Spleen (tissue), 11 donors: Measurements from ENCODE around the gene MGMT. TPM values are rescaled to one million over a fixed set of nuclear protein-coding genes. Genes with fewer than 3 reads are reported as not detected.

Source experiments
- DNase-seq: peaks from one replicate; pipeline ENCODE4 v3.0.0-alpha.2; 2020
- H3K27ac ChIP-seq, 8 donors: fragments of 200-600 bp; sonication (generic) in 7 of 8; 1 replicate in 4 of 8; 2 replicates in 4 of 8; pipeline versions ENCODE4 v1.5.0 to v1.8.0; 2016 to 2021; ENCODE audit warnings: inconsistent platforms in 4 of 8, mild to moderate bottlenecking in 4 of 8, moderate library complexity in 1 of 8
- H3K27me3 ChIP-seq, 7 donors: fragments of 200-600 bp; sonication (generic) in 6 of 7; replicated peaks in 1 of 7; 1 replicate in 4 of 7; 2 replicates in 3 of 7; pipeline versions ENCODE4 v1.5.0 to v1.8.0; 2016 to 2021; ENCODE audit warnings: inconsistent platforms in 3 of 7, mild to moderate bottlenecking in 1 of 7
- H3K36me3 ChIP-seq, 6 donors: fragments of 200-600 bp; sonication (generic) in 5 of 6; 1 replicate in 4 of 6; 2 replicates in 2 of 6; pipeline versions ENCODE4 v1.5.0 to v1.8.0; 2016 to 2021; ENCODE audit warnings: inconsistent platforms in 2 of 6
- H3K4me1 ChIP-seq, 6 donors: fragments of 200-600 bp; sonication (generic) in 5 of 6; 1 replicate in 3 of 6; 2 replicates in 3 of 6; pipeline versions ENCODE4 v1.5.0 to v1.8.0; 2016 to 2021; ENCODE audit warnings: inconsistent platforms in 3 of 6
- H3K4me3 ChIP-seq, 8 donors: fragments of 200-600 bp; sonication (generic) in 7 of 8; 1 replicate in 4 of 8; 2 replicates in 4 of 8; pipeline versions ENCODE4 v1.5.0 to v1.8.0; 2016 to 2021; ENCODE audit warnings: inconsistent platforms in 4 of 8, mild to moderate bottlenecking in 4 of 8, moderate library complexity in 2 of 8
- H3K9me3 ChIP-seq, 8 donors: fragments of 200-600 bp; sonication (generic) in 7 of 8; 1 replicate in 4 of 8; 2 replicates in 4 of 8; pipeline versions ENCODE4 v1.5.0 to v1.8.0; 2016 to 2021; ENCODE audit warnings: inconsistent platforms in 4 of 8
- CTCF ChIP-seq, 11 experiments: fragments of 200-600 bp in 7 of 11; fragments of 450-650 bp in 4 of 11; sonication (generic) in 4 of 11; IDR thresholded peaks in 8 of 11; conservative IDR thresholded peaks in 3 of 11; 1 replicate in 7 of 11; 2 replicates in 4 of 11; pipeline versions ENCODE4 v1.4.0 to v1.8.0; 2016 to 2021; ENCODE audit warnings: antibody characterized with exemption in 11 of 11, inconsistent platforms in 4 of 11, mild to moderate bottlenecking in 1 of 11
- POLR2A ChIP-seq, 3 donors: fragments of 450-650 bp; IDR thresholded peaks; one replicate each; pipeline ENCODE4 v1.5.1; 2017; ENCODE audit warnings: antibody characterized with exemption in 3 of 3, mild to moderate bottlenecking in 1 of 3
- POLR2AphosphoS5 ChIP-seq, 3 donors: sonication (generic); formaldehyde crosslinking; IDR thresholded peaks; one replicate each; pipeline ENCODE4 v1.5.1; 2017; ENCODE audit warnings: antibody characterized with exemption in 3 of 3
- WGBS, 5 donors: extraction: QIAGEN DNeasy Blood & Tissue Kit in 3 of 5; methylation state at CpG; one replicate each; pipeline versions ENCODE4 v1.1.5 to v1.1.7; 2013 to 2018; 5-methylcytosine and 5-hydroxymethylcytosine counted together
- intact Hi-C: fragments of 100-400 bp; cut with DNase I; formaldehyde crosslinking; loops from one replicate; pipeline ENCODE4 v1.15.0; 2023; ENCODE audit warnings: low total_unique reads
- polyA plus RNA-seq, 3 donors: library from polyadenylated mRNA; stranded (reverse); fragments of 200-250 nt; gene quantifications; one replicate each; pipeline ENCODE4 v1.2.1, GENCODE V29; 2013
- total RNA-seq, 7 donors: library from RNA; depleted of rRNA in 3 of 7; stranded (reverse); fragments of >200 nt in 3 of 7; fragmentation: NEBNext Ultra II Directional in 4 of 7; extraction: Animal tissue kit (Norgen Biotek cat#: 25700) in 4 of 7; gene quantifications; one replicate each; pipeline versions ENCODE4 v1.1.0 to v1.2.1, GENCODE V29; 2016 to 2021
- donor health status: healthy with polysubstance abuse.
- donor health status: DM: no; HTN: no; CAD: no; lungs with moderate emphysema.
- donor health status: DM: no; HTN: no; CAD: no.
- donor health status: Bipolar disorder and iron deficiency.
- donor health status: healthy.
- donor health status: DM: no; HTN: no; CAD: no.
- donor health status: DM: yes; HTN: yes; CAD: no.

MGMT gene
- total and polyA plus RNA-seq, 10 donors, result 14.3 to 33.4 (median 21.7) TPM

- Histone ChIP-seq H3K4me3 (no peak overlapping the region), H3K36me3 (no peaks in the 10 kb centered on the region), H3K4me1 (peaks cover 0 to 7% (median under 1%) of the 10 kb centered on the region in 6 donors), H3K9me3 (peaks cover 0 to 14% (median 4%) of the 10 kb centered on the region in 8 donors), H3K27me3 (no peaks in the 10 kb centered on the region), H3K27ac (no peak overlapping the region)
- no peak for TF ChIP-seq POLR2AphosphoS5 (IDR thresholded peaks at IDR 0.05)
- TF ChIP-seq CTCF (IDR thresholded peaks at IDR 0.05 in 8 of 11, conservative IDR thresholded peaks at IDR 0.05 in 3 of 11), result no peak
- no peak for TF ChIP-seq POLR2A (IDR thresholded peaks at IDR 0.05)
- intact Hi-C loops, result no loop called here
- WGBS, 5 donors, result 70 to 80% (median 76%) methylated on average over 8 of the region's 8 CpGs
- no peak for DNase-seq
Observed at GRCh38 chr10:129509835-129510234, 42.8 kb downstream of the MGMT start.

- peaks cover 0 to 14% (median 4%) of the 10 kb centered on the region in 8 donors for H3K9me3 ChIP-seq
- peaks cover 0 to 13% (median 3%) of the 10 kb centered on the region in 6 donors for H3K4me1 ChIP-seq
- no peaks in the 10 kb centered on the region for H3K36me3 ChIP-seq
- whole genome bisulfite sequencing, 5 donors, result 86 to 92% (median 90%) methylated on average over 13 of the region's 13 CpGs
- TF ChIP-seq CTCF (IDR thresholded peaks at IDR 0.05 in 8 of 11, conservative IDR thresholded peaks at IDR 0.05 in 3 of 11), result no peak
- TF ChIP-seq POLR2A (IDR thresholded peaks at IDR 0.05), result no peak
- TF ChIP-seq POLR2AphosphoS5 (IDR thresholded peaks at IDR 0.05), result no peak
- no peaks in the 10 kb centered on the region for H3K27me3 ChIP-seq
- intact Hi-C loops, result no loop called here
- H3K27ac ChIP-seq, result no peak overlapping the region
- no peak for DNase-seq
- no peak overlapping the region for H3K4me3 ChIP-seq
Observed at GRCh38 chr10:129511086-129511485, 44.0 kb downstream of the MGMT start.

GRCh38 chr10:129511758-129512157 is 44.7 kb downstream of the MGMT start:
- DNase-seq, result peak; percentile 58
- Histone ChIP-seq H3K4me1 (peaks cover 0 to 13% (median 3%) of the 10 kb centered on the region in 6 donors), H3K27me3 (no peaks in the 10 kb centered on the region), H3K9me3 (peaks cover 0 to 14% (median 4%) of the 10 kb centered on the region in 8 donors), H3K4me3 (no peak overlapping the region), H3K27ac (no peak overlapping the region), H3K36me3 (no peaks in the 10 kb centered on the region)
- TF ChIP-seq POLR2AphosphoS5 (IDR thresholded peaks at IDR 0.05) (no peak), CTCF (IDR thresholded peaks at IDR 0.05 in 8 of 11, conservative IDR thresholded peaks at IDR 0.05 in 3 of 11) (no peak), POLR2A (IDR thresholded peaks at IDR 0.05) (no peak)
- WGBS, 5 donors, result 94 to 95% (median 95%) methylated on average over 12 of the region's 12 CpGs
- intact Hi-C loops, result no loop called here

- DNase-seq, result no peak
- TF ChIP-seq POLR2AphosphoS5 (IDR thresholded peaks at IDR 0.05) (no peak), CTCF (IDR thresholded peaks at IDR 0.05 in 8 of 11, conservative IDR thresholded peaks at IDR 0.05 in 3 of 11) (no peak), POLR2A (IDR thresholded peaks at IDR 0.05) (no peak)
- H3K9me3 ChIP-seq, result peaks cover 0 to 3% (median 0%) of the 10 kb centered on the region in 8 donors
- H3K36me3 ChIP-seq, result no peaks in the 10 kb centered on the region
- H3K4me3 ChIP-seq, result no peak overlapping the region
- intact Hi-C loops, result no loop called here
- peaks cover 0 to 26% (median 1%) of the 10 kb centered on the region in 6 donors for H3K4me1 ChIP-seq
- 79 to 86% (median 81%) methylated on average over 8 of the region's 8 CpGs for WGBS, 5 donors
- H3K27ac ChIP-seq, result no peak overlapping the region
- no peaks in the 10 kb centered on the region for H3K27me3 ChIP-seq
Observed at GRCh38 chr10:129513312-129513711, 46.3 kb downstream of the MGMT start.
